ENCODE results near the gene GTF2IRD1. TPM values are rescaled to one million over a fixed set of nuclear protein-coding genes. Genes with fewer than 3 reads are reported as not detected.

GTF2IRD1 gene
- total RNA-seq, 1 experiment from 2014 or later = 34.3 TPM

DNA sequence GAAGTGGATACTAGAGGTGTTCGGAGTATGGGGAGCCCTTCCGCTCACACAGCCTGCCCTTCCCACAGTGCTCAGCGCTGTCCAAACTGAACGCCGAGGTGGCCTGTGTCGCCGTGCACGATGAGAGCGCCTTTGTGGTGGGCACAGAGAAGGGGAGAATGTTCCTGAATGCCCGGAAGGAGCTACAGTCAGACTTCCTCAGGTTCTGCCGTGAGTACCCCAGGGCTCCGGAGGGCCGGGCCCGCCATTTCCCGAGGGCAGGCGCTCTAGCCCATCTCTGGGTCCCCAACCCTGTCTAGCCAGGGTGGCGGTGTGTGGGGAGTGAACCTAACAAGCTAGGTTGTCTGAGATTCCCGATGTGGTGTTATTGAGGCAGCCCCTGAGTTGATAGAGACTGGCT lies 59.1 kb downstream of the GTF2IRD1 start:
- H3K27me3 Mint-ChIP-seq (ENCODE audit: low read depth) = no peaks in the 10 kb centered on the region; the same call in 1 of the 2 replicates
- Histone ChIP-seq H2BK5ac (ENCODE audit: insufficient read length, low read length) (no peak overlapping the region), H3K4me2 (ENCODE audit: insufficient read depth, insufficient read length, low read length) (no peak overlapping the region), H4K20me1 (ENCODE audit: control insufficient read depth, insufficient read depth, insufficient read length) (no peaks in the 10 kb centered on the region), H3K4me1 (ENCODE audit: insufficient read depth, low read length) (no peaks in the 10 kb centered on the region), H2BK20ac (ENCODE audit: low read depth, low read length, poor library complexity, severe bottlenecking) (no peak overlapping the region), H3K18ac (ENCODE audit: insufficient read length, low read depth, low read length) (no peak overlapping the region), H2AFZ (ENCODE audit: low read length) (no peak overlapping the region), H3T11ph (ENCODE audit: low read length) (no peak overlapping the region), H2AK5ac (ENCODE audit: insufficient read length, low read length) (no peak overlapping the region), H4K5ac (ENCODE audit: insufficient read length, low read depth, low read length) (no peak overlapping the region), H3K27ac (ENCODE audit: insufficient read length, low read depth, low read length) (no peak overlapping the region), H2BK15ac (ENCODE audit: low read depth, low read length) (no peak overlapping the region), H3K9ac (ENCODE audit: extremely low read depth, insufficient read length, low read length) (no peak overlapping the region), H3K9me3 (ENCODE audit: control insufficient read depth, low read depth, low read length) (no peaks in the 10 kb centered on the region), H4K8ac (replicated peaks; ENCODE audit: insufficient read length, low read depth, low read length) (no peak overlapping the region), H3K79me2 (ENCODE audit: insufficient read depth, low read length) (no peaks in the 10 kb centered on the region), H2BK12ac (ENCODE audit: insufficient read length, low read depth, low read length) (no peak overlapping the region), H3K23me2 (ENCODE audit: insufficient read length, low read depth, low read length, poor library complexity, severe bottlenecking) (no peaks in the 10 kb centered on the region), H3K79me1 (ENCODE audit: insufficient read depth, low read depth, low read length, poor library complexity, severe bottlenecking) (no peaks in the 10 kb centered on the region), H3K56ac (ENCODE audit: insufficient read length, low read depth, low read length) (no peak overlapping the region), H3K23ac (ENCODE audit: insufficient read length, low read depth, low read length) (no peak overlapping the region), H3K4ac (ENCODE audit: low read depth, low read length) (no peak overlapping the region), H3K27me3 (ENCODE audit: insufficient read depth, low read length) (no peaks in the 10 kb centered on the region), H2BK120ac (ENCODE audit: low read depth, low read length, poor library complexity, severe bottlenecking) (no peak overlapping the region), H4K91ac (ENCODE audit: insufficient read length, low read depth, low read length) (no peak overlapping the region), H3K14ac (ENCODE audit: insufficient read depth, low read length) (no peak overlapping the region)
- H3K27ac Mint-ChIP-seq = no peak overlapping the region
- peaks cover 12 to 56% (median 52%) of the 10 kb centered on the region in 3 experiments; a peak in 6 of 7 replicates for H3K36me3 Mint-ChIP-seq (ENCODE audit: insufficient read depth in 1 of 3, low read depth in 3 of 3)
- no peak overlapping the region for H3K4me3 Mint-ChIP-seq
- TF ChIP-seq, protein P1, sequence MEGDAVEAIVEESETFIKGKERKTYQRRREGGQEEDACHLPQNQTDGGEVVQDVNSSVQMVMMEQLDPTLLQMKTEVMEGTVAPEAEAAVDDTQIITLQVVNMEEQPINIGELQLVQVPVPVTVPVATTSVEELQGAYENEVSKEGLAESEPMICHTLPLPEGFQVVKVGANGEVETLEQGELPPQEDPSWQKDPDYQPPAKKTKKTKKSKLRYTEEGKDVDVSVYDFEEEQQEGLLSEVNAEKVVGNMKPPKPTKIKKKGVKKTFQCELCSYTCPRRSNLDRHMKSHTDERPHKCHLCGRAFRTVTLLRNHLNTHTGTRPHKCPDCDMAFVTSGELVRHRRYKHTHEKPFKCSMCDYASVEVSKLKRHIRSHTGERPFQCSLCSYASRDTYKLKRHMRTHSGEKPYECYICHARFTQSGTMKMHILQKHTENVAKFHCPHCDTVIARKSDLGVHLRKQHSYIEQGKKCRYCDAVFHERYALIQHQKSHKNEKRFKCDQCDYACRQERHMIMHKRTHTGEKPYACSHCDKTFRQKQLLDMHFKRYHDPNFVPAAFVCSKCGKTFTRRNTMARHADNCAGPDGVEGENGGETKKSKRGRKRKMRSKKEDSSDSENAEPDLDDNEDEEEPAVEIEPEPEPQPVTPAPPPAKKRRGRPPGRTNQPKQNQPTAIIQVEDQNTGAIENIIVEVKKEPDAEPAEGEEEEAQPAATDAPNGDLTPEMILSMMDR (conservative IDR thresholded peaks at IDR 0.05) = no peak
- no peaks in the 10 kb centered on the region for H3K4me1 Mint-ChIP-seq
- no peak for DNase-seq
- H3K9me3 Mint-ChIP-seq = no peaks in the 10 kb centered on the region
- WGBS (ENCODE audit: extremely low coverage, insufficient read length, low lambda C conversion rate) = no CpG with 5 or more reads among the region's 18 CpGs

Measured in H9 (cell line).